ENCODE results near the gene UCP2. TPM values are rescaled to one million over a fixed set of nuclear protein-coding genes. Genes with fewer than 3 reads are reported as not detected.
A peak's percentile ranks its signal among the peaks of the same experiment; 100 is the strongest.

The UCP2 gene
- total and polyA plus RNA-seq, 9 of the 15 experiments (the other 6 are each of a cell fraction or from before 2014, with no cell fraction given), result 19.2 to 216 (median 87.9) TPM

DNA sequence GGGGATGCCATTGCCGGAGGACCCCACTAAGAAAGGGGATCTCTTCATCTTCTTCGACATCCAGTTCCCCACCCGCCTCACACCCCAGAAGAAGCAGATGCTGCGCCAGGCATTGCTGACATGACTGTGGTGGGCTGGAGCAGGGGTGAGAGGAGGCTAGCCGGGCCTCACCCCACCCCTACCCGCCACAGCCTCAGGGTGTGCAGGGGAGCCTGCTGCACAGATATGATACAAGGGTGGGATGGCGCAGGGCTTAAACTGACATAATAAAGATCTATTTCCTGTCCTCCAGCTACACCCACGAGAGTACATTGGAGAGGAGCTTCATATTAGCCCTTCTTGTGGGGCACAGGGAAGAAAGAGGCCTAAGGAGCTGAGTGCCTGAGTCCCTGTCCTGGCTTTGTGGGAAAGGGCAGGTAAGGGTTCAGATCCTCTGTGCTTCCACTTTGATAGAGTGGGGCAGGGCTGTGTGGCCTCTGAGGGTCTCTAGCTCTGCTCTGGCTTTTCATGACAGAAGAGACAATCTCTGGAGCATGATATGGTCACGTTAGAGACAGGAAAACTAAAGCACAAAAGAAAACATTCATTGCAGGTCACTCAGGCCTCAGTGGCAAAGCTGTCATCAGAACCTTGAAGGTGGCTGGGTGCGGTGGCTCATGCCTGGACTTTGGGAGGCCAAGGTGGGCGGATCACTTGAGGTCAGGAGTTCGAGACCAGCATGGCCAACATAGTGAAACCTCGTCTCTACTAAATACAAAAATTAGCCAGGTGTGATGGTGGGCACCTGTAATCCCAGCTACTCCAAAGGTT, 12.4 kb downstream of the UCP2 start (continued):
- TF ChIP-seq GMEB1 (CRISPR knock-in tag; IDR thresholded peaks at IDR 0.05) (no peak), FOXP1 (CRISPR knock-in tag; IDR thresholded peaks at IDR 0.05) (0 out of 2 replicates have a peak, but pooled peaks have one; percentile 34), FOXA3 (CRISPR knock-in tag; conservative IDR thresholded peaks at IDR 0.05 in 1 of 2, IDR thresholded peaks at IDR 0.05 in 1 of 2) (0 out of 4 replicates have a peak, but pooled peaks of 1 of the 2 experiments have one; percentile 31)
- TF ChIP-seq, protein P1, sequence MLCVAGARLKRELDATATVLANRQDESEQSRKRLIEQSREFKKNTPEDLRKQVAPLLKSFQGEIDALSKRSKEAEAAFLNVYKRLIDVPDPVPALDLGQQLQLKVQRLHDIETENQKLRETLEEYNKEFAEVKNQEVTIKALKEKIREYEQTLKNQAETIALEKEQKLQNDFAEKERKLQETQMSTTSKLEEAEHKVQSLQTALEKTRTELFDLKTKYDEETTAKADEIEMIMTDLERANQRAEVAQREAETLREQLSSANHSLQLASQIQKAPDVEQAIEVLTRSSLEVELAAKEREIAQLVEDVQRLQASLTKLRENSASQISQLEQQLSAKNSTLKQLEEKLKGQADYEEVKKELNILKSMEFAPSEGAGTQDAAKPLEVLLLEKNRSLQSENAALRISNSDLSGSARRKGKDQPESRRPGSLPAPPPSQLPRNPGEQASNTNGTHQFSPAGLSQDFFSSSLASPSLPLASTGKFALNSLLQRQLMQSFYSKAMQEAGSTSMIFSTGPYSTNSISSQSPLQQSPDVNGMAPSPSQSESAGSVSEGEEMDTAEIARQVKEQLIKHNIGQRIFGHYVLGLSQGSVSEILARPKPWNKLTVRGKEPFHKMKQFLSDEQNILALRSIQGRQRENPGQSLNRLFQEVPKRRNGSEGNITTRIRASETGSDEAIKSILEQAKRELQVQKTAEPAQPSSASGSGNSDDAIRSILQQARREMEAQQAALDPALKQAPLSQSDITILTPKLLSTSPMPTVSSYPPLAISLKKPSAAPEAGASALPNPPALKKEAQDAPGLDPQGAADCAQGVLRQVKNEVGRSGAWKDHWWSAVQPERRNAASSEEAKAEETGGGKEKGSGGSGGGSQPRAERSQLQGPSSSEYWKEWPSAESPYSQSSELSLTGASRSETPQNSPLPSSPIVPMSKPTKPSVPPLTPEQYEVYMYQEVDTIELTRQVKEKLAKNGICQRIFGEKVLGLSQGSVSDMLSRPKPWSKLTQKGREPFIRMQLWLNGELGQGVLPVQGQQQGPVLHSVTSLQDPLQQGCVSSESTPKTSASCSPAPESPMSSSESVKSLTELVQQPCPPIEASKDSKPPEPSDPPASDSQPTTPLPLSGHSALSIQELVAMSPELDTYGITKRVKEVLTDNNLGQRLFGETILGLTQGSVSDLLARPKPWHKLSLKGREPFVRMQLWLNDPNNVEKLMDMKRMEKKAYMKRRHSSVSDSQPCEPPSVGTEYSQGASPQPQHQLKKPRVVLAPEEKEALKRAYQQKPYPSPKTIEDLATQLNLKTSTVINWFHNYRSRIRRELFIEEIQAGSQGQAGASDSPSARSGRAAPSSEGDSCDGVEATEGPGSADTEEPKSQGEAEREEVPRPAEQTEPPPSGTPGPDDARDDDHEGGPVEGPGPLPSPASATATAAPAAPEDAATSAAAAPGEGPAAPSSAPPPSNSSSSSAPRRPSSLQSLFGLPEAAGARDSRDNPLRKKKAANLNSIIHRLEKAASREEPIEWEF (CRISPR knock-in tag; IDR thresholded peaks at IDR 0.05), result no peak

Data from K562 (cell line).